C4-2B (cell line): Measurements from ENCODE around the gene RYR3.

Source experiments
- CTCF ChIP-seq: fragments of 450-650 bp; conservative IDR thresholded peaks from 2 replicates; pipeline ENCODE4 v1.5.1; 2017; ENCODE audit warnings: mild to moderate bottlenecking
- ZFX ChIP-seq: fragments of 450-650 bp; IDR thresholded peaks from 2 replicates; pipeline ENCODE4 v1.6.1; 2017

- TF ChIP-seq CTCF, result no peak
- TF ChIP-seq ZFX, result no peak
Observed at GRCh38 chr15:33624439-33624838, 313.7 kb downstream of the RYR3 start.
